CD8-positive, alpha-beta memory T cell (primary cell): ENCODE results near the gene OPN4. TPM values are rescaled to one million over a fixed set of nuclear protein-coding genes. Genes with fewer than 3 reads are reported as not detected.
"Not testable (repeated sequence)": the region's sequence is repeated elsewhere in the genome, so short reads cannot be mapped to it uniquely, and the experiment has no call there.

ENCODE experiments used
- CTCF ChIA-PET: fragments of 350-600 bp; sonication (Branson Sonifier 250); formaldehyde crosslinking; loops from one replicate; lab custom pipeline; 2021; ENCODE audit warnings: antibody characterized with exemption; lab: Charles Lee
- POLR2A ChIA-PET: fragments of 350-600 bp; sonication (Branson Sonifier 250); formaldehyde crosslinking; loops from one replicate; lab custom pipeline; 2021; ENCODE audit warnings: antibody characterized with exemption; lab: Charles Lee
- DNase-seq, 5 donors: peaks; one replicate each; pipeline versions ENCODE4 v3.0.0 to v3.0.0-alpha.2; 2020 to 2022; ENCODE audit warnings: mixed read lengths in 1 of 5
- H3K27ac ChIP-seq: one replicate; pipeline ENCODE4 v1.7.0; 2013; ENCODE audit warnings: low read depth, mild to moderate bottlenecking, low read length, moderate library complexity
- H3K27me3 ChIP-seq: 2 replicates; pipeline ENCODE4 v1.7.0; 2013; ENCODE audit warnings: low read length, mild to moderate bottlenecking; ENCODE audit not compliant: insufficient read depth, poor library complexity, severe bottlenecking
- H3K36me3 ChIP-seq: 2 replicates; pipeline ENCODE4 v1.7.0; 2013; ENCODE audit warnings: mild to moderate bottlenecking, low read length, moderate library complexity; ENCODE audit not compliant: insufficient read depth
- H3K4me1 ChIP-seq: 2 replicates; pipeline ENCODE4 v1.7.0; 2013; ENCODE audit warnings: mild to moderate bottlenecking, low read length, moderate library complexity; ENCODE audit not compliant: insufficient read depth
- H3K4me3 ChIP-seq: 2 replicates; pipeline ENCODE4 v1.7.0; 2013; ENCODE audit warnings: mild to moderate bottlenecking, low read length
- H3K9me3 ChIP-seq: 2 replicates; pipeline ENCODE4 v1.7.0; 2013; ENCODE audit warnings: mild to moderate bottlenecking, low read length
- H3K27ac Mint-ChIP-seq, 8 donors: one replicate each; pipeline ENCODE4 v1.8.0; 2020 to 2021; ENCODE audit warnings: mixed read lengths in 8 of 8, mild to moderate bottlenecking in 6 of 8, inconsistent platforms in 3 of 8, moderate library complexity in 3 of 8
- H3K27me3 Mint-ChIP-seq, 2 donors: one replicate each; pipeline ENCODE4 v1.8.0; 2020 to 2021; ENCODE audit warnings: mixed read lengths in 2 of 2, mild to moderate bottlenecking in 1 of 2, moderate library complexity in 1 of 2
- H3K36me3 Mint-ChIP-seq, 3 donors: one replicate each; pipeline ENCODE4 v1.8.0; 2020 to 2021; ENCODE audit warnings: mixed read lengths in 3 of 3, inconsistent platforms in 1 of 3, mild to moderate bottlenecking in 1 of 3
- H3K4me1 Mint-ChIP-seq, 3 donors: one replicate each; pipeline ENCODE4 v1.8.0; 2020 to 2021; ENCODE audit warnings: mixed read lengths in 3 of 3, inconsistent platforms in 1 of 3, mild to moderate bottlenecking in 1 of 3
- H3K4me3 Mint-ChIP-seq, 7 donors: one replicate each; pipeline ENCODE4 v1.8.0; 2020 to 2021; ENCODE audit warnings: mixed read lengths in 7 of 7, mild to moderate bottlenecking in 6 of 7, moderate library complexity in 4 of 7, inconsistent platforms in 2 of 7
- H3K9me3 Mint-ChIP-seq, 5 donors: one replicate each; pipeline ENCODE4 v1.8.0; 2020 to 2022; ENCODE audit warnings: mixed read lengths in 5 of 5, mild to moderate bottlenecking in 3 of 5, moderate library complexity in 2 of 5, inconsistent platforms in 1 of 5
- polyA plus RNA-seq: library from polyadenylated mRNA; unstranded; fragments of 300-500 nt; fragmentation: Illumina TruSeq; gene quantifications from one replicate; pipeline ENCODE4 v1.2.3, GENCODE V29; 2021
- total RNA-seq, 2 experiments: library from RNA; stranded (reverse); gene quantifications; one replicate each; pipeline ENCODE4 v1.2.3, GENCODE V29; 2021

Gene OPN4
- total and polyA plus RNA-seq, 3 experiments from 2014 or later = not detected

- H3K4me1 ChIP-seq = no peaks in the 10 kb centered on the region
- H3K27ac Mint-ChIP-seq = peak overlapping the region in 1 of 8 donors; percentile 51
These were observed 10.1 kb upstream of the OPN4 start for GRCh38 chr10:86644152-86644793.

DNA sequence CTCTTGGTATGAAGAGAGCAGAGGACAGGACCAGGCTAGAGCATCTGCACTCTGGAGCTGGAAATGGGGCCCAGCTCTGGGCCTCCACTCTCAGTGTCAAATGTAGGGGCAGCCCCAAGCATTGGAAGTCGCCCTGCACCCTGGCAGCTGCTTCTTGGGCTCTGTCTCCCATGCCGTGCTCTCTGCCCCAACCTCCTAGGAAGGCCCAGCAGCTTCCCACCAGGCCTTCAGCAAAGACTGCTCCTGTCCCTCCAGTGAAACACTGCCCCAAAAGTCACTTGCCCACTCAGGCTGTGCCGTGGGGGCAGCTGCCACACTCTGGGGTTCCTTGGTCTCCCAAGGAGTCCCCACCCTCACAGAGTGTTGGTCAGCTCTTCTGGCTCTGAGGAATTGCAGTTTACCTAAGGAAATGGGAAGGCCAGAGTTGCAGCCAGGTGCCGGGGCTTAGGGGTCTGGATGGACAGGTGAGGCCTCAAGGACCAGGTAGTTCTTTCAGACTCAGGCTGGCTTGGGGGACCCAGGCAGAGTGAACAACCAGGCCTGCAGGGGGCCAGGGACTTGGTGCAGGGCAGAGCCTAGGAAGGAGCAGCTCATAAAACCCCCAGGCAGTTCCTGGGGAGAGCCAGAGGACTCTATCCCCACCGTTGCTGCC lies 9.4 kb upstream of the OPN4 start:
- no peaks in the 10 kb centered on the region for H3K27me3 ChIP-seq
- Mint-ChIP-seq H3K4me3 (no peak overlapping the region), H3K27ac (no peak overlapping the region), H3K36me3 (peaks cover 0 to 5% (median 0%) of the 10 kb centered on the region in 3 donors), H3K9me3 (peaks cover 8 to 21% (median 15%) of the 10 kb centered on the region in 5 donors), H3K27me3 (peaks cover 8 to 11% of the 10 kb centered on the region in 2 donors), H3K4me1 (peaks cover 0 to 15% (median 11%) of the 10 kb centered on the region in 3 donors)
- H3K9me3 ChIP-seq = no peaks in the 10 kb centered on the region
- H3K27ac ChIP-seq = no peak overlapping the region
- ChIA-PET POLR2A (no interaction called here), CTCF (no interaction called here)
- no peaks in the 10 kb centered on the region for H3K4me1 ChIP-seq
- H3K4me3 ChIP-seq = no peak overlapping the region
- H3K36me3 ChIP-seq = no peaks in the 10 kb centered on the region
- DNase-seq = no peak

More at GRCh38 chr10:86644152-86644793, 10.1 kb upstream of the OPN4 start:
- Mint-ChIP-seq H3K36me3 (peaks cover 0 to 5% (median 0%) of the 10 kb centered on the region in 3 donors), H3K9me3 (peaks cover 8 to 21% (median 17%) of the 10 kb centered on the region in 5 donors), H3K27me3 (peaks cover 8 to 14% of the 10 kb centered on the region in 2 donors), H3K4me3 (peak overlapping the region in 2 of 7 donors; percentile 72 to 77), H3K4me1 (peaks cover 0 to 15% (median 11%) of the 10 kb centered on the region in 3 donors)
- no peak overlapping the region for H3K4me3 ChIP-seq
- H3K27ac ChIP-seq = no peak overlapping the region
- no peak for DNase-seq
- no peaks in the 10 kb centered on the region for H3K9me3 ChIP-seq
- ChIA-PET CTCF (no interaction called here), POLR2A (no interaction called here)
- H3K27me3 ChIP-seq = no peaks in the 10 kb centered on the region
- no peaks in the 10 kb centered on the region for H3K36me3 ChIP-seq

GRCh38 chr10:86645621-86646165 lies 8.7 kb upstream of the OPN4 start:
- H3K9me3 ChIP-seq, DNase-seq, H3K27me3 ChIP-seq, H3K36me3 ChIP-seq, CTCF ChIA-PET, H3K27ac Mint-ChIP-seq, H3K27ac ChIP-seq, H3K36me3 Mint-ChIP-seq, H3K27me3 Mint-ChIP-seq, H3K4me3 Mint-ChIP-seq, H3K4me3 ChIP-seq, H3K4me1 ChIP-seq, POLR2A ChIA-PET: not testable (repeated sequence)
- Mint-ChIP-seq H3K4me1 (peaks cover 0 to 15% (median 11%) of the 10 kb centered on the region in 3 donors), H3K9me3 (peaks cover 8 to 16% (median 10%) of the 10 kb centered on the region in 5 donors)

- peak in 1 of 5 donors; percentile 23 for DNase-seq
- H3K9me3 ChIP-seq = no peaks in the 10 kb centered on the region
- H3K4me1 ChIP-seq = no peaks in the 10 kb centered on the region
- no peak overlapping the region for H3K27ac ChIP-seq
- H3K4me1 Mint-ChIP-seq = peaks cover 0 to 15% (median 11%) of the 10 kb centered on the region in 3 donors
- ChIA-PET POLR2A (no interaction called here), CTCF (no interaction called here)
- no peak overlapping the region for H3K4me3 Mint-ChIP-seq
- no peak overlapping the region for H3K4me3 ChIP-seq
- no peaks in the 10 kb centered on the region for H3K36me3 ChIP-seq
- peaks cover 5 to 12% (median 5%) of the 10 kb centered on the region in 5 donors for H3K9me3 Mint-ChIP-seq
- peaks cover 6 to 7% of the 10 kb centered on the region in 2 donors for H3K27me3 Mint-ChIP-seq
- H3K27me3 ChIP-seq = no peaks in the 10 kb centered on the region
- no peak overlapping the region for H3K27ac Mint-ChIP-seq
- peaks cover 0 to 5% (median 0%) of the 10 kb centered on the region in 3 donors for H3K36me3 Mint-ChIP-seq
These were observed 7.8 kb upstream of the OPN4 start for GRCh38 chr10:86646532-86646931.

DNA sequence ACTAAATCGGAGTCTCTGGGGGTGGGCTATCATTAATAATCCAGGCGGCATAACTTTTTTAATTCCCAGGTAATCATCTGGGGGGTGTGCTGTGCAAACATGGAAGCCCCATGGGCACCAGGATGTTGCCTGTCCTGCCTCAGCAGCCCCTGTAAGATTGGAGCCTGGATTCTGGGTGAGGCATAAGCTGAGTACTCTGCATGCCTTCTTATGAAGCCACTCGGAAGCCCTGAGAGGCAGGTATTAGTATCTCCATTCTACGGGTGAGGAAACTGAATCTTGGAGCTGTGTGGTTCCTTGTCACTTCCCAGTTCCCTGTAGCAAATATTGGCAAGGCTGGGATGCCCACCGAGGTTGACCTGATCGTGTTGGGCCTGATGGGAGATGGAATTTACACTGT lies 7.4 kb upstream of the OPN4 start:
- Mint-ChIP-seq H3K36me3 (peaks cover 0 to under 1% (median 0%) of the 10 kb centered on the region in 3 donors), H3K27me3 (peaks cover 2 to 7% of the 10 kb centered on the region in 2 donors), H3K9me3 (peaks cover under 1 to 8% (median 2%) of the 10 kb centered on the region in 5 donors), H3K4me1 (peaks cover 0 to 15% (median 11%) of the 10 kb centered on the region in 3 donors), H3K27ac (no peak overlapping the region), H3K4me3 (no peak overlapping the region)
- Histone ChIP-seq H3K9me3 (no peaks in the 10 kb centered on the region), H3K27ac (no peak overlapping the region), H3K27me3 (no peaks in the 10 kb centered on the region), H3K4me1 (no peaks in the 10 kb centered on the region), H3K4me3 (no peak overlapping the region), H3K36me3 (no peaks in the 10 kb centered on the region)
- ChIA-PET CTCF (no interaction called here), POLR2A (no interaction called here)
- no peak for DNase-seq

GRCh38 chr10:86647773-86648703 lies 6.3 kb upstream of the OPN4 start:
- CTCF ChIA-PET = no interaction called here
- POLR2A ChIA-PET = no interaction called here
- Histone ChIP-seq H3K9me3 (no peaks in the 10 kb centered on the region), H3K27ac (no peak overlapping the region), H3K27me3 (no peaks in the 10 kb centered on the region), H3K36me3 (no peaks in the 10 kb centered on the region), H3K4me1 (no peaks in the 10 kb centered on the region), H3K4me3 (no peak overlapping the region)
- Mint-ChIP-seq H3K27ac (no peak overlapping the region), H3K4me1 (peaks cover 0 to 15% (median 11%) of the 10 kb centered on the region in 3 donors), H3K36me3 (no peaks in the 10 kb centered on the region), H3K4me3 (no peak overlapping the region), H3K27me3 (peaks cover 0 to 3% of the 10 kb centered on the region in 2 donors), H3K9me3 (no peaks in the 10 kb centered on the region)
- peak in 1 of 5 donors; percentile 28 for DNase-seq

DNA sequence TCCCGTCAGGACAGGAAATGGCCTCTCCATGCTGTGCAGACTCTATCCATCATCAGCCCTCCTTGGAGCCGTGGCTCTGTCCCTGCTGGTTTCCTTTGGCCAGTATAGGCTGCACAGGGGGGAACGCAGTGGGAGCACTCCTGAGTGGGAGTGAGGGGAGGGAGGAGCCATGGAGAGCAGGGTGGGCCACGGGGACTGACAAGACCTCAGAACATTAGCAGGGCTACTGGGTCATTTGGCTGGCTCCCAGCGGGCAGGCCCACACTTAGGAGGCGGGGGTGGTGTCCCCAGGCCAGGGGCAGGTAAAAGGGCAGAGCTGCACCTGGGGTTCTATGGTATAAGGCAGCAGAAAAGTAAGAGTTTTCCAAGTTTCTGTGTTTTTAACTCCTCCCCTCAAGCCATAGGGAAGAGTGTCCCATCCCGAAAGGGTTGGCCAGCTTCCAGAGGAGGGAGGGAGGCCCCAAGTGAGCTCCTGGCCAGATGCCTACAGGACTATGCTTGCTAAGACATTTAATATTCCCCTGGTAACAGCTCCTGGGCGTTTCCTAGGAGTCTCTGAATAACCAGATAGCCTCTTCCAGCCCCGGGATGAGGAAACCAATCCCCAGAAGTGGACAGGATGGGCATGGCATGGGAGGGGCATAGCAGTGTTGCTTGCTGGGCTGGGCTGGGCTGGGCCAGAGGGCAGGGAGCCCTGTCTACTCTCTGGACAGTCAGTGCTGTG lies 5.5 kb upstream of the OPN4 start:
- CTCF ChIA-PET = no interaction called here

More for the DNA sequence above, 5.5 kb upstream of the OPN4 start:
- no peak overlapping the region for H3K27ac Mint-ChIP-seq
- no peaks in the 10 kb centered on the region for H3K27me3 ChIP-seq
- peaks cover 0 to 7% (median 3%) of the 10 kb centered on the region in 3 donors for H3K4me1 Mint-ChIP-seq
- peak in 1 of 5 donors; percentile 11 for DNase-seq
- H3K36me3 Mint-ChIP-seq = no peaks in the 10 kb centered on the region
- POLR2A ChIA-PET = no interaction called here
- H3K36me3 ChIP-seq = no peaks in the 10 kb centered on the region
- no peak overlapping the region for H3K4me3 ChIP-seq
- H3K4me1 ChIP-seq = no peaks in the 10 kb centered on the region
- H3K4me3 Mint-ChIP-seq = no peak overlapping the region
- H3K27me3 Mint-ChIP-seq = peaks cover 0 to 3% of the 10 kb centered on the region in 2 donors
- no peaks in the 10 kb centered on the region for H3K9me3 ChIP-seq
- H3K9me3 Mint-ChIP-seq = no peaks in the 10 kb centered on the region
- no peak overlapping the region for H3K27ac ChIP-seq
